Measurements from ENCODE around the gene WNT10A.

WNT10A gene

DNA sequence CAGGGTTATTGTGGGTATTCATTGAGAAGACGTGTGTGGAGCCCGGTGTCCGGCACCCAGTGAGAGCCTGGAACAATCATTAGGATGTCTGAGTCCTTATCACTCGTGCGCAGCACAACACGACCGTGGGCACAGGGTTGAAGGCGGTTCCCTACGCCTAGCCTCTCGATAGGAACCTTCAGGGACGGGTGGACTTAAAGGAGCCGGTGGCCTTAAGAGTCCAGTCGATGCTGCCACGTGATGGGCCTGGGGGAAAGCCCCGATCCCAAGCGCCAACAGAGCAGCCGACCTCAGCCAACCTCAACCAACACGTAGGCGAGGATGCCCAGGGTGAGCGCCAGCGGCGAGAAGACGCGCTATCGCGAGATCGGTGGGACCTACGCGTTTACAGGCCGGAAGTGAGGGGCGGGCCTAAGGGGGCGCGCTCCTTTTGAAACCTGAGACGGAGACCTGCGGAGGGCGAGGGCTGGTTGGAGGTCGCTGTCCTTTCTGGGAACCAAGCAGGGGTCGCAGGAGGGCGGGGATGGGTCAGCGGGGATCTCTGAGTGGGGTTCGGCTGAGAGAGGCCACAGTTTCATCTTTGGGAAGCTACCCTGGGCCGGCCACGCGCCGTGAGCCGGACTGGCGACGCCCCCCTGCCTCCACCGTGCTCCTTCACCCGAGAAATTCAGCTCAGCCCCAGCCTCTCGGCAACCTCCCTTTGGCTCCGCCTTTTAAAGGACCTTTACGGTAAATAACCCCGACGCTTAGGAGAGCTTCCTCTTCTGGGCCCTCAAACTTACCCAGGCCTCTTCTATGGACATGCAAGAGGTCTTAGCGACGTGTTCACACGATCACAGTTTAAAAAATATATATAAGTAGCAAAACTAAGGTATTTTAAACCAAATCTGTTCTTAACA lies 28.3 kb downstream of the WNT10A start:
- DNase-seq (ENCODE audit: low spot score) = peak; percentile 93
- in situ Hi-C loops (cut with MboI; ENCODE audit: low sequenced_read_pairs, unreplicated experiment) = no loop called here
- TF ChIP-seq, protein P1, sequence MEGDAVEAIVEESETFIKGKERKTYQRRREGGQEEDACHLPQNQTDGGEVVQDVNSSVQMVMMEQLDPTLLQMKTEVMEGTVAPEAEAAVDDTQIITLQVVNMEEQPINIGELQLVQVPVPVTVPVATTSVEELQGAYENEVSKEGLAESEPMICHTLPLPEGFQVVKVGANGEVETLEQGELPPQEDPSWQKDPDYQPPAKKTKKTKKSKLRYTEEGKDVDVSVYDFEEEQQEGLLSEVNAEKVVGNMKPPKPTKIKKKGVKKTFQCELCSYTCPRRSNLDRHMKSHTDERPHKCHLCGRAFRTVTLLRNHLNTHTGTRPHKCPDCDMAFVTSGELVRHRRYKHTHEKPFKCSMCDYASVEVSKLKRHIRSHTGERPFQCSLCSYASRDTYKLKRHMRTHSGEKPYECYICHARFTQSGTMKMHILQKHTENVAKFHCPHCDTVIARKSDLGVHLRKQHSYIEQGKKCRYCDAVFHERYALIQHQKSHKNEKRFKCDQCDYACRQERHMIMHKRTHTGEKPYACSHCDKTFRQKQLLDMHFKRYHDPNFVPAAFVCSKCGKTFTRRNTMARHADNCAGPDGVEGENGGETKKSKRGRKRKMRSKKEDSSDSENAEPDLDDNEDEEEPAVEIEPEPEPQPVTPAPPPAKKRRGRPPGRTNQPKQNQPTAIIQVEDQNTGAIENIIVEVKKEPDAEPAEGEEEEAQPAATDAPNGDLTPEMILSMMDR (IDR thresholded peaks at IDR 0.05; ENCODE audit: borderline replicate concordance, control extremely low read depth, extremely low read depth, insufficient read depth, missing control alignments) = no peak

DNA sequence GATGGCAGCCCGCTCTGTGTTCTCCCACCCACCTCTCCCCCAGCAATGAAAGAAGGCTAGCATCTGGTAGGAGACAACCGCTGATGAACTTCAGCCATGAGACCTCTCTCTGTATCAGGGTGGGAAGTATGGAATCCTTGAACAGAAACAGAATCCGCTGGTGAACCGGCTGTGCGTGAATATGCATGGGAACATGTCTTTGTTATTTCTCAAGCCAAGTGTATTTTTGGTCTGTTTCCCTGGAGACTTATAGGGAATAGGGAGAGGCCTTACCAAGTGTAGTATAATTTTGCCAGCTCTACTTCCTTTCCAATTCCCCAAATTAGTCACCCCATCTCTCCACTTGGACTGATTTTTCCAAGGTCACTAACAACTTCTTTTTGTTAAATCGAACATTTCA lies 30.1 kb downstream of the WNT10A start:
- in situ Hi-C loops (cut with MboI; ENCODE audit: low sequenced_read_pairs, unreplicated experiment) = no loop called here

DNA sequence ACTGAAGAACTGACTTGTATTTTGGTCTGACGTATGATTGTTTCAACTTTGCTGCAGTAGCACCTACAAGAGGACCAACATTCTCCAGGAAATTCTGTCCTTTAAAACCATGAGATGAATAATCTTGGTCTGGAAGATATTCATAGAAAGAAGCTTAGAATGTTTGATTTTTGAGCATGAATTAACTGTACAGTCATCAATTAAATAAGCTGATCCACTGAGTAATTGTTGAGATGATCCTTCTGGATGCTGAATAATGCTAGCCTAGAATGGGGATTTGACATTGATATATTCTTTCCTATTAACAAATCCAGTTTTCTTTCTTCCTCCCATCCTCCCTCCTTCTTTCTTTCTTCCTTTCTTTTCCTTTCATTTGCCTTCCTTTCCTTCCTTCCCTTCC lies 39.9 kb downstream of the WNT10A start:
- in situ Hi-C loops (cut with MboI; ENCODE audit: low sequenced_read_pairs, unreplicated experiment) = no loop called here
- TF ChIP-seq, protein P1 (IDR thresholded peaks at IDR 0.05; ENCODE audit: borderline replicate concordance, control extremely low read depth, extremely low read depth, insufficient read depth, missing control alignments) = no peak
- no peak for DNase-seq (ENCODE audit: low spot score)

More for the DNA sequence above, 30.1 kb downstream of the WNT10A start:
- DNase-seq (ENCODE audit: low spot score) = no peak
- TF ChIP-seq, protein P1 (IDR thresholded peaks at IDR 0.05; ENCODE audit: borderline replicate concordance, control extremely low read depth, extremely low read depth, insufficient read depth, missing control alignments) = no peak

DNA sequence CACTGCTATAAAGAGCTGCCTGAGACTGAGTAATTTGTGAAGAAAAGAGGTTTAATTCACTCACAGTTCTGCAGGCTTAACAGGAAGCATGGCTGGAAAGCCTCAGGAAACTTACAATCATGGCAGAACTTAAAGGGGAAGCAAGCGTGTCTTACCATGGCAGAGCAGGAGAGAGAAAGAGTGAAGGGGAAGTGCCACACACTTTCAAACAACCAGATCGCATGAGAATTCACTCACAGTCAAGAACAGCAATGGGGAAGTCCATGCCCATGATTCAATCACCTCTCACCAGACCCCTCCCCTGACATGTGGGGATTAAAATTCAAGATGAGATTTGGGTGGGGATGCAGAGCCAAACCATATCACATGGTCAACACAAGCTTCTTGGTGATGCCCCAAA lies 44.1 kb downstream of the WNT10A start:
- in situ Hi-C loops (cut with MboI; ENCODE audit: low sequenced_read_pairs, unreplicated experiment) = no loop called here
- no peak for DNase-seq (ENCODE audit: low spot score)
- TF ChIP-seq, protein P1 (IDR thresholded peaks at IDR 0.05; ENCODE audit: borderline replicate concordance, control extremely low read depth, extremely low read depth, insufficient read depth, missing control alignments) = no peak

DNA sequence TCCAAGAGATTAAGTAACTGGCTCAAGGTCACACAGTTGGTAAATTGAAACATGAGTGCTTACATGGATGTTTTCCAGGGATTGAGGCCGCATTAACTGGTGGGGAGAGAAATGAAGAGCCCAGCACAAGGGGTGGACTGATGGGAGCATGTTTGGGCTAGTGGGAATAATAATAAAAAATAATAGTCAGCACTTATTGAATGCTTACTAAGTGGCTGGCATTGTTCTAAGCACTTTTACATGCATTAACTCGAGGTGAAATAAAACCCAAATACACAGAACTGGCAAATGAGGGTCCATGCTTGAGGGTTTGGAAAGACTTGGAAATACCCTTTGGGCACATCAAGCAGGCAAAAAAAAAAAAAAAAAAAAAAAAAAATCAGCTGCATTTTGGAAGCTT lies 44.8 kb downstream of the WNT10A start:
- in situ Hi-C loops (cut with MboI; ENCODE audit: low sequenced_read_pairs, unreplicated experiment) = no loop called here
- no peak for DNase-seq (ENCODE audit: low spot score)
- TF ChIP-seq, protein P1 (IDR thresholded peaks at IDR 0.05; ENCODE audit: borderline replicate concordance, control extremely low read depth, extremely low read depth, insufficient read depth, missing control alignments) = no peak

DNA sequence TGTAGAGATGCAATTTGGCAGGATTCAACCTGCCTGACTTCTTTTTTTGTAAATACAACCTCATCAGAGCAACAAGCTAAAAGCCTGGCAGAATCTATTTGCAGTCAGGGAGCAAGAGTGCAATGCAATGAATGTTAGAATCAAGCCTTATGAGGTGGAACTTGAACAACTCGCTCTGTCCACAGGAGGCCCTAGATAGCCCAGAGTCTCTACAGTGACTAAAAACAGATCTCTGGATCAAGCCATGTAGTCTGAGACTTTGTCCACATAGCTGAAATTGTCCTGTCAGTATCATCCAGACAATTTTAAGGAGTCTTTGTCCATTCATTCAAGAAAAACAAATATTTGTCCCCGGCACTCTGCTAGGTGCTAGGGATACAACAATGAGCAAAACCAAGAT lies 46.8 kb downstream of the WNT10A start:
- DNase-seq (ENCODE audit: low spot score) = no peak
- in situ Hi-C loops (cut with MboI; ENCODE audit: low sequenced_read_pairs, unreplicated experiment) = no loop called here
- TF ChIP-seq, protein P1 (IDR thresholded peaks at IDR 0.05; ENCODE audit: borderline replicate concordance, control extremely low read depth, extremely low read depth, insufficient read depth, missing control alignments) = no peak
